Suprapubic skin (tissue), 4 donors: ENCODE measurements around the gene PLAAT5. TPM values are rescaled to one million over a fixed set of nuclear protein-coding genes. Genes with fewer than 3 reads are reported as not detected.
"Not testable (repeated sequence)": the region's sequence is repeated elsewhere in the genome, so short reads cannot be mapped to it uniquely, and the experiment has no call there.

Experiments
- DNase-seq, 2 donors: peaks; one replicate each; pipeline ENCODE4 v3.0.0-alpha.2; 2019; ENCODE audit warnings: low spot score in 2 of 2
- H3K27ac ChIP-seq: fragments of 200-600 bp; sonication (generic); one replicate; pipeline ENCODE4 v1.5.1; 2019
- H3K27me3 ChIP-seq: fragments of 200-600 bp; sonication (generic); one replicate; pipeline ENCODE4 v1.5.1; 2019
- H3K36me3 ChIP-seq: fragments of 200-600 bp; sonication (generic); one replicate; pipeline ENCODE4 v1.5.1; 2019
- H3K4me1 ChIP-seq: fragments of 200-600 bp; sonication (generic); one replicate; pipeline ENCODE4 v1.5.1; 2019
- H3K4me3 ChIP-seq: fragments of 200-600 bp; sonication (generic); one replicate; pipeline ENCODE4 v1.5.1; 2019; ENCODE audit warnings: mild to moderate bottlenecking
- H3K9me3 ChIP-seq: fragments of 200-600 bp; sonication (generic); one replicate; pipeline ENCODE4 v1.5.1; 2019
- CTCF ChIP-seq, 2 donors: fragments of 200-600 bp in 1 of 2; fragments of 450-650 bp in 1 of 2; sonication (generic) in 1 of 2; IDR thresholded peaks; one replicate each; pipeline ENCODE4 v1.5.1; 2016 to 2019; ENCODE audit warnings: antibody characterized with exemption in 2 of 2, mild to moderate bottlenecking in 1 of 2, moderate library complexity in 1 of 2
- EP300 ChIP-seq: sonication (generic); formaldehyde crosslinking; IDR thresholded peaks from one replicate; pipeline ENCODE4 v1.6.1; 2017; ENCODE audit warnings: antibody characterized with exemption
- POLR2A ChIP-seq, 2 donors: fragments of 450-650 bp; IDR thresholded peaks; one replicate each; pipeline ENCODE4 v1.6.1; 2017; ENCODE audit warnings: antibody characterized with exemption in 2 of 2, mild to moderate bottlenecking in 2 of 2, moderate library complexity in 2 of 2
- POLR2AphosphoS5 ChIP-seq, 3 donors: sonication (generic); formaldehyde crosslinking; IDR thresholded peaks; one replicate each; pipeline ENCODE4 v1.6.1; 2017; ENCODE audit warnings: antibody characterized with exemption in 3 of 3
- WGBS: methylation state at CpG from one replicate; pipeline ENCODE4 v1.1.5; 2018; 5-methylcytosine and 5-hydroxymethylcytosine counted together
- total RNA-seq, 4 donors: library from RNA; depleted of rRNA; stranded (reverse); fragments of >200 nt; gene quantifications; one replicate each; pipeline ENCODE4 v1.1.0, GENCODE V29; 2016

PLAAT5 gene
- total RNA-seq, 4 donors from 2014 or later, result 0.38 to 9.9 (median 2.4) TPM

DNA sequence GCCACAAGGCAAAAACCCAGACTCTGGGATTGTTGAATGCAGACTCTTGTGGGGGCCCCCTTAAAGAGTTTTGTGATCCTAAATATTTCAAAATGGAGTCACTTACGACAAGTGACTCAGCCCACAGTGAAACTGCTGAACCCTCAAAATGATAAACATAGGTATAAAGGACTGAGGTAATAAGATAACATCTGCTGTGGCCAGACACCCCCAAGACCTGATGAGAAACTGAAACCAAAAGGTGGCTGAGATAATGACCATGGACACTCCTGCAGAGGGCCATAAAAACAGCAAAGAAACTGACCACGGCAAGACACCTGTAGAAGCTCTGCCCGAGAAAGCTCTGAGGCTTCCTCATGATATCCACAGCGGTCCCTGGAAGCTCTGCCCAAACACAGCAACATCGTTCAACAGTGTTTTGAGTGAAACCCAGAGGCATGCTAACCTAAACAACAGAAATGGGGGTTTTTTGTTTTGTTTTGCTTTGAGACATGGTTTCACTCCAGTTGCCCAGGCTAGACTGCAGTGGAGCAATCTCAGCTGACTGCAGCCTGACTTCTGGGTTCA, 44.0 kb upstream of the PLAAT5 start:
- Histone ChIP-seq H3K4me1 (peaks cover 41% of the 10 kb centered on the region), H3K27ac (no peak overlapping the region), H3K27me3 (no peaks in the 10 kb centered on the region), H3K9me3 (no peaks in the 10 kb centered on the region), H3K4me3 (no peak overlapping the region), H3K36me3 (no peaks in the 10 kb centered on the region)
- DNase-seq, result no peak
- TF ChIP-seq EP300 (no peak), CTCF (IDR thresholded peaks at IDR 0.05) (no peak), POLR2A (IDR thresholded peaks at IDR 0.05) (no peak), POLR2AphosphoS5 (IDR thresholded peaks at IDR 0.05) (no peak)
- WGBS, result 92% methylated on average over 5 of the region's 5 CpGs

DNA sequence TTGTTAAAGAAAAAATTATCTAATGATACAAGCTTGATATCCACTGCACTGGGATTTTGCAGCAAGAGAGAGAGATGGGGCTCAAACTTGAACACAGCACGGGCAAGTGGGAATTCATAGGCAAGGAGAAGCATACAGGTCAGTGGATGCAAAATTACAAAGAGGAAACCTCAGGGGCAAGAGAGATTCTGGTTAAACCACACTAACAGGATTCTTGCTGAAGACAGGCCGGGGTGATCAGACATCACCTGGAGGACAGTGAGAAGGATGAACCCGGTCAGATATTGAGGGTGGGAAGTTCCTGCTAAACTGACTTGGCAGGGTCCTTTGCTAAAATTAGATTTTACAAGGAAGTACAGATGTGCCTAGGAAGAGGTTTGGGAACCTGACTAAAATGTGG, 43.1 kb upstream of the PLAAT5 start:
- no peak for TF ChIP-seq POLR2A (IDR thresholded peaks at IDR 0.05)
- Histone ChIP-seq H3K27ac (no peak overlapping the region), H3K27me3 (no peaks in the 10 kb centered on the region), H3K4me3 (no peak overlapping the region), H3K9me3 (no peaks in the 10 kb centered on the region), H3K36me3 (no peaks in the 10 kb centered on the region), H3K4me1 (peaks cover 39% of the 10 kb centered on the region)
- WGBS, result 58% methylated on average over 3 of the region's 3 CpGs
- no peak for DNase-seq

DNA sequence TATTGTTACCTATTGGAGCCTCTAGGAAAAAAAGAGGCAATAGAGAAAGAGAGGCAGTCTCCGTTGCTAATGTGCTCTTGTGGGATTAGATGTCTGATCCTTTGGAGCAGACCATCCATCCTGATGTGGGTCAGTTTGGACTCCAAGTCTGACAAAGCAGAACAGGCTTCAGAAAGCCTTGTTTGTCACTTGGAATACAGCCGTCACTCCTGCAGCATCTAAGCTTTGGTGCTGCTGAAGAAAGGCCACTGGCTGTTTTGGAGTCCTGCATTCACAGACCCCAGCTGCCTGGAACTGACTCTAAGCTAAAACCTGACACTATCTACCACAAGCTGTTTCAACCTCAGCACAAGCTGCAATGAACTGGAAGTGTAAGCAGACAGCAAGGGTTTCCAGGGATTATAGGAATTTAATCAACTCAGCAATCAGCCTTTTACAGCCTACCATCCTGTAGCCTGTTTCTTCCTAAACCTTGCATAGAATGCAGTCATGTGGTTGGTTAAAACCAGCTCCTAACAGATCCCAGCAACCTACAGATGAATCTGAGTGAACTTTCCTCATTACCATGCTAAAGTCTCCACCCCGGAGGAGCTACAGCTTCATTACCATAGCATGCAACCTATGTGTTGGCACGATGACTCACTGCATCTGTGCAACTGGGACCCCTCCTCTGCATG, 42.0 kb upstream of the PLAAT5 start:
- WGBS, result 69% methylated on average over 4 of the region's 4 CpGs
- Histone ChIP-seq H3K4me3 (no peak overlapping the region), H3K9me3 (no peaks in the 10 kb centered on the region), H3K27me3 (no peaks in the 10 kb centered on the region), H3K27ac (no peak overlapping the region), H3K36me3 (no peaks in the 10 kb centered on the region), H3K4me1 (peaks cover 30% of the 10 kb centered on the region)
- no peak for DNase-seq
- no peak for TF ChIP-seq POLR2A (IDR thresholded peaks at IDR 0.05)
- no peak for TF ChIP-seq POLR2AphosphoS5 (IDR thresholded peaks at IDR 0.05)
- no peak for TF ChIP-seq EP300
- TF ChIP-seq CTCF (IDR thresholded peaks at IDR 0.05), result no peak

DNA sequence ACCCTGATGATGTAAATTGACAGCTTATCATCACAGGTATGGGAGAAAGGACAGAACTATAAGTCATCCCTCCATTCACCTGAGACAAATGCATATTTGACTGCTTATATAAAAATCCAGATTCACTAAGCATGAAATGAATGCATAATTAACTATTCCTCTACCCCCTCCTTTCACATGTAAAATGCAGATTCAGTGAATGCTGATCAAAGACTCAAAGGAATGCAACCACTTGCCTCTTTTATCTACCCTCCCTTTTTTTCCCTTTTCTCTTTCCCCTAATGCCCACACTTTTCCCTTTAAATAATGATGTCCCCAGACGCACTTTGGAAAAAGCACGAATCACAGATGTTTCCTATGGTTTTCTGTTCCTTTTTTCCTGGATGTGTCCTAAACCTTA, 41.1 kb upstream of the PLAAT5 start:
- TF ChIP-seq POLR2A (IDR thresholded peaks at IDR 0.05), result no peak
- no peak for TF ChIP-seq CTCF (IDR thresholded peaks at IDR 0.05)
- TF ChIP-seq POLR2AphosphoS5 (IDR thresholded peaks at IDR 0.05), result no peak
- TF ChIP-seq EP300, result no peak
- Histone ChIP-seq H3K9me3 (no peaks in the 10 kb centered on the region), H3K27me3 (no peaks in the 10 kb centered on the region), H3K4me3 (no peak overlapping the region), H3K36me3 (no peaks in the 10 kb centered on the region), H3K4me1 (peaks cover 22% of the 10 kb centered on the region), H3K27ac (no peak overlapping the region)
- no peak for DNase-seq
- 67% methylated on average over 2 of the region's 2 CpGs for WGBS

GRCh38 chr11:63531074-63531792, 40.3 kb upstream of the PLAAT5 start:
- H3K4me3 ChIP-seq, H3K9me3 ChIP-seq, H3K27me3 ChIP-seq, H3K36me3 ChIP-seq, H3K27ac ChIP-seq, DNase-seq: not testable (repeated sequence)
- 64% methylated on average over 4 of the region's 6 CpGs for WGBS
- H3K4me1 ChIP-seq, result peaks cover 13% of the 10 kb centered on the region

GRCh38 chr11:63530021-63530420, 39.1 kb upstream of the PLAAT5 start:
- Histone ChIP-seq H3K27me3 (no peaks in the 10 kb centered on the region), H3K36me3 (no peaks in the 10 kb centered on the region), H3K9me3 (no peaks in the 10 kb centered on the region), H3K4me3 (no peak overlapping the region), H3K27ac (no peak overlapping the region), H3K4me1 (peaks cover 8% of the 10 kb centered on the region)
- WGBS, result 100% methylated on average over 2 of the region's 2 CpGs
- TF ChIP-seq POLR2AphosphoS5 (IDR thresholded peaks at IDR 0.05) (no peak), EP300 (no peak), CTCF (IDR thresholded peaks at IDR 0.05) (no peak), POLR2A (IDR thresholded peaks at IDR 0.05) (no peak)
- DNase-seq, result no peak

- not testable (repeated sequence) for H3K27me3 ChIP-seq, H3K4me1 ChIP-seq, H3K4me3 ChIP-seq, DNase-seq, H3K36me3 ChIP-seq, H3K9me3 ChIP-seq, H3K27ac ChIP-seq
- 83% methylated on average over 6 of the region's 6 CpGs for WGBS
Observed at GRCh38 chr11:63529373-63529772, 38.4 kb upstream of the PLAAT5 start.

GRCh38 chr11:63528729-63529278, 37.8 kb upstream of the PLAAT5 start:
- not testable (repeated sequence) for H3K4me1 ChIP-seq, H3K9me3 ChIP-seq, H3K27ac ChIP-seq, DNase-seq, H3K27me3 ChIP-seq, H3K4me3 ChIP-seq, H3K36me3 ChIP-seq
- WGBS, result 86% methylated on average over 1 of the region's 3 CpGs

DNA sequence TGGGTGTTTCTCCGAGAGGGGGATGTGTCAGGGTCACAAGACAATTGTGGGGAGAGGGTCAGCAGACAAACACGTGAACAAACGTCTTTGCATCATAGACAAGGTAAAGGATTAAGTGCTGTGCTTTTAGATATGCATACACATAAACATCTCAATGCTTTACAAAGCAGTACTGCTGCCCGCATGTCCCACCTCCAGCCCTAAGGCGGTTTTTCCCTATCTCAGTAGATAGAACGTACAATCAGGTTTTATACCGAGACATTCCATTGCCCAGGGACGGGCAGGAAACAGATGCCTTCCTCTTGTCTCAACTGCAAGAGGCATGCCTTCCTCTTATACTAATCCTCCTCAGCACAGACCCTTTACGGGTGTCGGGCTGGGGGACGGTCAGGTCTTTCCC, 37.2 kb upstream of the PLAAT5 start:
- H3K36me3 ChIP-seq, H3K27ac ChIP-seq, H3K9me3 ChIP-seq, DNase-seq, H3K4me1 ChIP-seq, H3K4me3 ChIP-seq, H3K27me3 ChIP-seq: not testable (repeated sequence)
- 66% methylated on average over 5 of the region's 11 CpGs for WGBS
